PC-9 (cell line): ENCODE data around the gene USP3. TPM values are rescaled to one million over a fixed set of nuclear protein-coding genes. Genes with fewer than 3 reads are reported as not detected.

ENCODE experiments used
- BruUV-seq: library from RNA; stranded (reverse); fragments of 400-500 nt; replicated peaks from 2 replicates; lab custom pipeline; 2021; lab: Mats Ljungman, UMichigan
- CTCF ChIA-PET: fragments of 300-600 bp; sonication (Branson Sonifier 250); formaldehyde crosslinking; loops from one replicate; lab custom pipeline; 2022; ENCODE audit warnings: antibody characterized with exemption; lab: Charles Lee
- POLR2A ChIA-PET: fragments of 300-600 bp; sonication (Branson Sonifier 250); formaldehyde crosslinking; loops from one replicate; lab custom pipeline; 2022; ENCODE audit warnings: antibody characterized with exemption; ENCODE audit not compliant: unreplicated experiment; lab: Charles Lee
- DNase-seq, 2 experiments: peaks; one replicate each; pipeline versions ENCODE4 v3.0.0 to v3.0.0-alpha.2; 2015 to 2022; ENCODE audit warnings: mixed read lengths in 1 of 2
- H2AFZ ChIP-seq: fragments of 200-600 bp; sonication (generic); 2 replicates; pipeline ENCODE4 v1.8.1; 2017; ENCODE audit warnings: antibody characterized with exemption
- H3F3A ChIP-seq: fragments of 200-600 bp; sonication (generic); 2 replicates; pipeline ENCODE4 v1.8.1; 2017; ENCODE audit warnings: antibody characterized with exemption, mild to moderate bottlenecking, low read depth; ENCODE audit not compliant: insufficient read depth
- H3K27ac ChIP-seq: fragments of 200-600 bp; sonication (generic); 2 replicates; pipeline ENCODE4 v1.6.1; 2016; ENCODE audit warnings: mixed run types
- H3K27me3 ChIP-seq: fragments of 200-600 bp; sonication (generic); 2 replicates; pipeline ENCODE4 v1.6.1; 2016; ENCODE audit warnings: low read depth, mixed run types; ENCODE audit not compliant: insufficient read depth
- H3K36me3 ChIP-seq: fragments of 200-600 bp; sonication (generic); 2 replicates; pipeline ENCODE4 v1.6.1; 2016; ENCODE audit warnings: low read depth, mixed run types
- H3K4me1 ChIP-seq: fragments of 200-600 bp; sonication (generic); replicated peaks from 2 replicates; pipeline ENCODE4 v1.6.1; 2016; ENCODE audit warnings: mixed run types; ENCODE audit not compliant: insufficient read depth
- H3K4me2 ChIP-seq: fragments of 200-600 bp; sonication (generic); 2 replicates; pipeline ENCODE4 v1.6.1; 2017; ENCODE audit warnings: mixed run types
- H3K4me3 ChIP-seq: fragments of 200-600 bp; sonication (generic); 2 replicates; pipeline ENCODE4 v1.6.1; 2016; ENCODE audit warnings: mixed run types
- H3K79me2 ChIP-seq: fragments of 200-600 bp; sonication (generic); 2 replicates; pipeline ENCODE4 v1.6.1; 2017; ENCODE audit warnings: low read depth, mixed run types
- H3K9me2 ChIP-seq: fragments of 200-600 bp; sonication (generic); 2 replicates; pipeline ENCODE4 v1.8.1; 2017; ENCODE audit warnings: mild to moderate bottlenecking; ENCODE audit not compliant: insufficient read depth
- H3K9me3 ChIP-seq: fragments of 200-600 bp; sonication (generic); 2 replicates; pipeline ENCODE4 v1.8.1; 2016; ENCODE audit warnings: low read depth; ENCODE audit not compliant: insufficient read depth
- H4K20me1 ChIP-seq: fragments of 200-600 bp; sonication (generic); 2 replicates; pipeline ENCODE4 v1.8.1; 2017; ENCODE audit not compliant: insufficient read depth
- EZH2 ChIP-seq: fragments of 200-600 bp; sonication (generic); IDR thresholded peaks from 2 replicates; pipeline ENCODE4 v1.8.0; 2017; ENCODE audit warnings: antibody characterized with exemption, low read depth
- intact Hi-C: fragments of 100-400 bp; cut with micrococcal nuclease; formaldehyde crosslinking; loops from one replicate; pipeline ENCODE4 v1.10.0; 2022; ENCODE audit not compliant: unreplicated experiment
- total RNA-seq: library from RNA; stranded (reverse); gene quantifications from 2 replicates; pipeline ENCODE4 v1.2.3, GENCODE V29; 2021
- TF ChIP-seq, protein P1 (sequence below): fragments of 200-600 bp; sonication (generic); conservative IDR thresholded peaks from 2 replicates; pipeline ENCODE4 v1.6.1; 2017; ENCODE audit warnings: mixed run types, antibody characterized with exemption, mild to moderate bottlenecking, moderate library complexity

The USP3 gene
- total RNA-seq, 1 experiment from 2014 or later, result 57.5 TPM

DNA sequence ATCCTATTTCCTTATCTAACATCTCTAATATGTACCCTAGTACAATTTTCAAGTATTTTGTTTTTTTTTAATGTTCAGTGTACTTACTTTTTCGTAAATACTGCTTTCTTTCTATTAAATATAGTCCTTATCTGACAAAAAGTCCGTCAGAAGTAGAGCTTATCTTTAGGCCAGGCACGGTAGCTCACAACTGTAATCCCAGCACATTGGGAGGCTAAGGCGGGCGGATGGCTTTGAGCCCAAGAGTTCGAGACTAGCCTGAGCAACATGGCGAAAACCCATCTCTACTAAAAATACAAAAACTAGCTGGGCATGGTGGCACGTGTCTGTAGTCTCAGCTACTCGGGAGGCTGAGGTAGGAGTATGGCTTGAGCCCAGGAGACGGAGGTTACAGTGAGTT lies 41.1 kb downstream of the USP3 start:
- no peaks in the 10 kb centered on the region for H3K9me3 ChIP-seq
- no peak overlapping the region for H2AFZ ChIP-seq
- H3F3A ChIP-seq, result peaks cover 4% of the 10 kb centered on the region; the same call in 1 of the 2 replicates
- no peak overlapping the region for H3K27ac ChIP-seq
- peaks cover 19% of the 10 kb centered on the region for H3K79me2 ChIP-seq
- H3K36me3 ChIP-seq, result no peaks in the 10 kb centered on the region; the same call in 1 of the 2 replicates
- H3K4me1 ChIP-seq, result no peaks in the 10 kb centered on the region
- H3K27me3 ChIP-seq, result no peaks in the 10 kb centered on the region
- H3K4me3 ChIP-seq, result no peak overlapping the region
- CTCF ChIA-PET, result interaction anchor here (0.6 kb wide), 2 partner anchors 82 to 1088 kb away, joined by 3 read pairs; no protein-coding TSS in a partner anchor
- intact Hi-C loops, result no loop called here
- TF ChIP-seq, protein P1, sequence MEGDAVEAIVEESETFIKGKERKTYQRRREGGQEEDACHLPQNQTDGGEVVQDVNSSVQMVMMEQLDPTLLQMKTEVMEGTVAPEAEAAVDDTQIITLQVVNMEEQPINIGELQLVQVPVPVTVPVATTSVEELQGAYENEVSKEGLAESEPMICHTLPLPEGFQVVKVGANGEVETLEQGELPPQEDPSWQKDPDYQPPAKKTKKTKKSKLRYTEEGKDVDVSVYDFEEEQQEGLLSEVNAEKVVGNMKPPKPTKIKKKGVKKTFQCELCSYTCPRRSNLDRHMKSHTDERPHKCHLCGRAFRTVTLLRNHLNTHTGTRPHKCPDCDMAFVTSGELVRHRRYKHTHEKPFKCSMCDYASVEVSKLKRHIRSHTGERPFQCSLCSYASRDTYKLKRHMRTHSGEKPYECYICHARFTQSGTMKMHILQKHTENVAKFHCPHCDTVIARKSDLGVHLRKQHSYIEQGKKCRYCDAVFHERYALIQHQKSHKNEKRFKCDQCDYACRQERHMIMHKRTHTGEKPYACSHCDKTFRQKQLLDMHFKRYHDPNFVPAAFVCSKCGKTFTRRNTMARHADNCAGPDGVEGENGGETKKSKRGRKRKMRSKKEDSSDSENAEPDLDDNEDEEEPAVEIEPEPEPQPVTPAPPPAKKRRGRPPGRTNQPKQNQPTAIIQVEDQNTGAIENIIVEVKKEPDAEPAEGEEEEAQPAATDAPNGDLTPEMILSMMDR, result no peak
- TF ChIP-seq EZH2, result no peak
- no peak for DNase-seq
- no peak overlapping the region for H3K4me2 ChIP-seq
- POLR2A ChIA-PET, result no interaction called here
- BruUV-seq, result no TSS peak
- no peaks in the 10 kb centered on the region; the same call in 1 of the 2 replicates for H4K20me1 ChIP-seq
- H3K9me2 ChIP-seq, result no peaks in the 10 kb centered on the region

DNA sequence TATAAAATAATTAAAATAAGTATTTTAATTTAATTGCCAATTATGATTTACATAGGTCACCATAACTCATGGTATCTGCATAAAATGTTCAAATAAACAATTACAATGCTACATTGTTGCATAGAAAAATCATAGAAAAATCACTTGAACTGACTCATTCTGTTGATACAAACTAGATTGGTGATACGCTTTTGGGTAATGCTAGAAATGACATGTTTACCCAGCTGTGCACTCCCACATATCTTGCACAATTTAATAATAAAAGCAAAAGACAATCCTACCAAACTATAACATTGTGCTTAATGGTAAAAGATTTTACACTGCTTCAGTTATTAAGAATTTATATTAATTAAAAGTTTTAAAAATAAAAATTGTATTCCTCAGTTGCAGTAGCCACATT lies 47.0 kb downstream of the USP3 start:
- TF ChIP-seq, protein P1, result no peak
- TF ChIP-seq EZH2, result no peak
- H3F3A ChIP-seq, result 0 out of 2 replicates have a peak, but pooled peaks cover 4% of the 10 kb centered on the region
- intact Hi-C loops, result no loop called here
- no peak overlapping the region for H3K4me2 ChIP-seq
- H3K9me3 ChIP-seq, result no peaks in the 10 kb centered on the region
- DNase-seq, result no peak
- no peaks in the 10 kb centered on the region for H4K20me1 ChIP-seq
- POLR2A ChIA-PET, result no interaction called here
- H3K79me2 ChIP-seq, result no peaks in the 10 kb centered on the region; the same call in 1 of the 2 replicates
- no peak overlapping the region for H2AFZ ChIP-seq
- no peak overlapping the region for H3K27ac ChIP-seq
- no peak overlapping the region for H3K4me3 ChIP-seq
- no peaks in the 10 kb centered on the region for H3K9me2 ChIP-seq
- CTCF ChIA-PET, result no interaction called here
- H3K27me3 ChIP-seq, result no peaks in the 10 kb centered on the region
- no peaks in the 10 kb centered on the region for H3K4me1 ChIP-seq
- no TSS peak for BruUV-seq
- no peaks in the 10 kb centered on the region; the same call in 1 of the 2 replicates for H3K36me3 ChIP-seq

DNA sequence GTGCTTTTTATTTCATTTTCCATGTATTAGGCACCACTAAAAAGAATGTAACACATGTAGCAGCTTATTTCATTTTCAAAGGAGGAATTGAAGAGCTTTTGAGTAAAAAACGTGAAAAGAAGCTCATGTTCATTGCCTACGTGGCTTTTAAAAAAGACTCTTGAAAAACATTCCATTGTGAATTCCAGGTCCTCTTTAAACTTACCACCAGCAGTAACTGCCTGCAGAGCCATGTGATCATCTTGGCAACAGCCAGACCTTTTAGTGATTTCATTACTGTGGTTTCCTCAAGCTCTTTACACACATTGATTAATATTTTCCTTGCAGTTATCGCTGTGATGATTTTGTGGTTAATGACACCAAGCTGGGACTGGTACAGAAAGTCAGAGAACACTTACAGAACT lies 49.0 kb downstream of the USP3 start:
- Histone ChIP-seq H3F3A (0 out of 2 replicates have a peak, but pooled peaks cover 4% of the 10 kb centered on the region), H3K27ac (no peak overlapping the region), H2AFZ (no peak overlapping the region), H3K9me3 (no peaks in the 10 kb centered on the region), H4K20me1 (no peaks in the 10 kb centered on the region), H3K4me2 (no peak overlapping the region), H3K4me1 (no peaks in the 10 kb centered on the region), H3K36me3 (no peaks in the 10 kb centered on the region; the same call in 1 of the 2 replicates), H3K79me2 (no peaks in the 10 kb centered on the region; the same call in 1 of the 2 replicates), H3K9me2 (no peaks in the 10 kb centered on the region), H3K4me3 (no peak overlapping the region), H3K27me3 (no peaks in the 10 kb centered on the region)
- intact Hi-C loops, result no loop called here
- no TSS peak for BruUV-seq
- TF ChIP-seq EZH2, result no peak
- TF ChIP-seq, protein P1, result no peak
- CTCF ChIA-PET, result no interaction called here
- POLR2A ChIA-PET, result interaction anchor here (0.6 kb wide), 1 partner anchor 21 kb away, joined by 3 read pairs; no protein-coding TSS in a partner anchor
- no peak for DNase-seq
